C4-2B (cell line): Measurements from ENCODE around the gene BUD31.

Experiments
- ZFX ChIP-seq: fragments of 450-650 bp; IDR thresholded peaks from 2 replicates; pipeline ENCODE4 v1.6.1; 2017
- TF ChIP-seq, protein P1 (sequence below): fragments of 450-650 bp; conservative IDR thresholded peaks from 2 replicates; pipeline ENCODE4 v1.5.1; 2017; ENCODE audit warnings: mild to moderate bottlenecking

DNA sequence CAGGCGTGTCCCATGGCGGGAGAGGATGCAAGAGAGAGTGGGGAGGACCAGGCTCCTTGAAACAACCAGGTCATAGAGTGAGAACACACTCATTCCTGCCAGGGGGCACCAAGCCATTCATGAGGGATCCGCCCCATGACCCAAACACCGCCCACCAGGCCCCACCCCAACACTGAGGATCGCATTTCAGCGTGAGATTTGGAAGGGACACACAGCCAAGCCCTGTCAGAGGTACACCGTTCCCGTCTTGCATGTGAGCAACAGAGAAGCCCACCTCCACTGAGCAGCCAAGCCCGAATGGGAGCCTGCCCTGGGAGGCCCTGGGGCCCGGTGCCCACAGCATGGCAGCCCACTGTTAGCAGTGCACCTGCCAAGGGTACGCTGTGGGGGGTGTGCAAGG lies 42.1 kb upstream of the BUD31 start:
- TF ChIP-seq, protein P1, sequence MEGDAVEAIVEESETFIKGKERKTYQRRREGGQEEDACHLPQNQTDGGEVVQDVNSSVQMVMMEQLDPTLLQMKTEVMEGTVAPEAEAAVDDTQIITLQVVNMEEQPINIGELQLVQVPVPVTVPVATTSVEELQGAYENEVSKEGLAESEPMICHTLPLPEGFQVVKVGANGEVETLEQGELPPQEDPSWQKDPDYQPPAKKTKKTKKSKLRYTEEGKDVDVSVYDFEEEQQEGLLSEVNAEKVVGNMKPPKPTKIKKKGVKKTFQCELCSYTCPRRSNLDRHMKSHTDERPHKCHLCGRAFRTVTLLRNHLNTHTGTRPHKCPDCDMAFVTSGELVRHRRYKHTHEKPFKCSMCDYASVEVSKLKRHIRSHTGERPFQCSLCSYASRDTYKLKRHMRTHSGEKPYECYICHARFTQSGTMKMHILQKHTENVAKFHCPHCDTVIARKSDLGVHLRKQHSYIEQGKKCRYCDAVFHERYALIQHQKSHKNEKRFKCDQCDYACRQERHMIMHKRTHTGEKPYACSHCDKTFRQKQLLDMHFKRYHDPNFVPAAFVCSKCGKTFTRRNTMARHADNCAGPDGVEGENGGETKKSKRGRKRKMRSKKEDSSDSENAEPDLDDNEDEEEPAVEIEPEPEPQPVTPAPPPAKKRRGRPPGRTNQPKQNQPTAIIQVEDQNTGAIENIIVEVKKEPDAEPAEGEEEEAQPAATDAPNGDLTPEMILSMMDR = no peak
- TF ChIP-seq ZFX = no peak
